GM12878 (cell line): Measurements from ENCODE around the gene ZNF365.

Experiments used
- CEBPB ChIP-seq, 2 experiments: fragments of 150-350 bp in 1 of 2; IDR thresholded peaks; 2 replicates each; pipeline ENCODE4 v1.6.1; 2012 to 2014; ENCODE audit warnings: low read depth in 2 of 2, low read length in 2 of 2, borderline replicate concordance in 1 of 2, inconsistent platforms in 1 of 2
- EED ChIP-seq: sonication (generic); IDR thresholded peaks from 2 replicates; pipeline ENCODE4 v1.6.1; 2016; ENCODE audit warnings: antibody characterized with exemption, low read depth
- EP300 ChIP-seq, 2 experiments: fragments of 150-350 bp in 1 of 2; IDR thresholded peaks; 2 replicates each; pipeline ENCODE4 v1.6.1; 2011 to 2012; ENCODE audit warnings: low read depth in 2 of 2, low read length in 2 of 2, borderline replicate concordance in 1 of 2, improper control_type of control experiment in 1 of 2, inconsistent platforms in 1 of 2; ENCODE audit not compliant: control insufficient read depth in 1 of 2
- POLR2AphosphoS5 ChIP-seq: IDR thresholded peaks from 2 replicates; pipeline ENCODE4 v1.6.1; 2011; ENCODE audit warnings: mild to moderate bottlenecking, low read length, inconsistent platforms
- ZBED1 ChIP-seq: IDR thresholded peaks from 2 replicates; pipeline ENCODE4 v1.6.1; 2016; ENCODE audit warnings: borderline replicate concordance

GRCh38 chr10:62336404-62336803 lies 37.8 kb upstream of the ZNF365 start:
- TF ChIP-seq EP300 (IDR thresholded peaks at IDR 0.05; ENCODE audit: borderline replicate concordance in 1 of 2, control insufficient read depth in 1 of 2, low read depth in 2 of 2, low read length in 2 of 2), result no peak
- no peak for TF ChIP-seq CEBPB (IDR thresholded peaks at IDR 0.05; ENCODE audit: borderline replicate concordance in 1 of 2, low read depth in 2 of 2, low read length in 2 of 2)
- no peak for TF ChIP-seq EED
- no peak for TF ChIP-seq POLR2AphosphoS5
- TF ChIP-seq ZBED1, result no peak
